Testis (tissue), 3 donors: ENCODE data around the gene TBCE. TPM values are rescaled to one million over a fixed set of nuclear protein-coding genes. Genes with fewer than 3 reads are reported as not detected.

ENCODE experiments used
- DNase-seq: peaks from one replicate; pipeline ENCODE4 v3.0.0-alpha.2; 2019
- H3K27ac ChIP-seq, 2 donors: fragments of 200-600 bp; sonication (generic); one replicate each; pipeline ENCODE4 v1.5.1; 2019
- H3K27me3 ChIP-seq: fragments of 200-600 bp; sonication (generic); one replicate; pipeline ENCODE4 v1.5.1; 2019
- H3K36me3 ChIP-seq: fragments of 200-600 bp; sonication (generic); one replicate; pipeline ENCODE4 v1.5.1; 2017; ENCODE audit warnings: low read depth; ENCODE audit errors: missing control alignments
- H3K4me1 ChIP-seq: fragments of 200-600 bp; sonication (generic); one replicate; pipeline ENCODE4 v1.5.1; 2019
- H3K4me3 ChIP-seq, 2 donors: fragments of 200-600 bp; sonication (generic); one replicate each; pipeline ENCODE4 v1.5.1; 2017 to 2019
- H3K9me3 ChIP-seq: fragments of 200-600 bp; sonication (generic); one replicate; pipeline ENCODE4 v1.5.1; 2017
- CTCF ChIP-seq, 3 experiments: fragments of 450-650 bp in 2 of 3; fragments of 200-600 bp in 1 of 3; sonication (generic) in 1 of 3; IDR thresholded peaks; one replicate each; pipeline ENCODE4 v1.5.1; 2016 to 2019; ENCODE audit warnings: antibody characterized with exemption in 3 of 3, mild to moderate bottlenecking in 2 of 3, moderate library complexity in 1 of 3
- POLR2A ChIP-seq: fragments of 450-650 bp; IDR thresholded peaks from one replicate; pipeline ENCODE4 v1.6.1; 2017; ENCODE audit warnings: antibody characterized with exemption, mild to moderate bottlenecking, moderate library complexity
- WGBS, 2 donors: methylation state at CpG; one replicate each; pipeline ENCODE4 v1.1.5; 2018; 5-methylcytosine and 5-hydroxymethylcytosine counted together
- intact Hi-C: fragments of 100-400 bp; cut with DNase I; formaldehyde crosslinking; loops from one replicate; pipeline ENCODE4 v1.15.1; 2023; ENCODE audit warnings: low total_unique reads
- polyA plus RNA-seq: library from polyadenylated mRNA; stranded (reverse); fragments of 350-450 nt; fragmentation: Illumina TruSeq; extraction: RNeasy Lipid Tissue Mini Kit (QIAGEN cat#74804); gene quantifications from one replicate; pipeline ENCODE4 v1.2.3, GENCODE V29; 2014; ENCODE audit warnings: low read depth, low replicate concordance; ENCODE audit not compliant: insufficient read depth
- total RNA-seq, 2 donors: library from RNA; depleted of rRNA; stranded (reverse); fragments of >200 nt; gene quantifications; one replicate each; pipeline ENCODE4 v1.2.3, GENCODE V29; 2016

TBCE gene
- total and polyA plus RNA-seq, 3 donors from 2014 or later = 20.1 to 29.8 (median 22.4) TPM

- H3K27me3 ChIP-seq = no peaks in the 10 kb centered on the region
- 90 to 93% methylated on average over 13 of the region's 13 CpGs for WGBS, 2 donors
- intact Hi-C loops = no loop called here
- H3K36me3 ChIP-seq = no peaks in the 10 kb centered on the region
- TF ChIP-seq CTCF (IDR thresholded peaks at IDR 0.05) (no peak), POLR2A (no peak)
- DNase-seq = no peak
- H3K4me1 ChIP-seq = no peaks in the 10 kb centered on the region
- no peak overlapping the region for H3K27ac ChIP-seq
- no peaks in the 10 kb centered on the region for H3K9me3 ChIP-seq
- H3K4me3 ChIP-seq = no peak overlapping the region
These were observed 59.5 kb downstream of the TBCE start for GRCh38 chr1:235426680-235427079.

- WGBS, 2 donors = 83 to 84% methylated on average over 2 to 4 of the region's 4 CpGs
- intact Hi-C loops = no loop called here
- H3K27ac ChIP-seq = no peak overlapping the region
- H3K4me3 ChIP-seq = no peak overlapping the region
- no peaks in the 10 kb centered on the region for H3K4me1 ChIP-seq
- DNase-seq = no peak
- no peaks in the 10 kb centered on the region for H3K9me3 ChIP-seq
- H3K27me3 ChIP-seq = no peaks in the 10 kb centered on the region
- TF ChIP-seq CTCF (IDR thresholded peaks at IDR 0.05) (no peak), POLR2A (no peak)
- no peaks in the 10 kb centered on the region for H3K36me3 ChIP-seq
These were observed 60.2 kb downstream of the TBCE start for GRCh38 chr1:235427447-235427846.

- H3K36me3 ChIP-seq = no peaks in the 10 kb centered on the region
- DNase-seq = no peak
- no peaks in the 10 kb centered on the region for H3K4me1 ChIP-seq
- no peak overlapping the region for H3K27ac ChIP-seq
- WGBS, 2 donors = 86 to 90% methylated on average over 5 of the region's 5 CpGs
- no peaks in the 10 kb centered on the region for H3K9me3 ChIP-seq
- TF ChIP-seq CTCF (IDR thresholded peaks at IDR 0.05) (no peak), POLR2A (no peak)
- H3K4me3 ChIP-seq = no peak overlapping the region
- H3K27me3 ChIP-seq = no peaks in the 10 kb centered on the region
- intact Hi-C loops = no loop called here
These were observed 61.9 kb downstream of the TBCE start for GRCh38 chr1:235429143-235429542.

GRCh38 chr1:235430991-235431390 lies 63.8 kb downstream of the TBCE start:
- Histone ChIP-seq H3K4me3 (no peak overlapping the region), H3K27ac (no peak overlapping the region), H3K27me3 (no peaks in the 10 kb centered on the region), H3K9me3 (no peaks in the 10 kb centered on the region), H3K4me1 (no peaks in the 10 kb centered on the region), H3K36me3 (no peaks in the 10 kb centered on the region)
- TF ChIP-seq CTCF (IDR thresholded peaks at IDR 0.05) (no peak), POLR2A (no peak)
- intact Hi-C loops = no loop called here
- DNase-seq = no peak
- 65 to 69% methylated on average over 6 of the region's 6 CpGs for WGBS, 2 donors

- intact Hi-C loops = no loop called here
- H3K36me3 ChIP-seq = no peaks in the 10 kb centered on the region
- DNase-seq = no peak
These were observed 66.8 kb downstream of the TBCE start for GRCh38 chr1:235434001-235434400.

More at GRCh38 chr1:235434001-235434400, 66.8 kb downstream of the TBCE start:
- WGBS, 2 donors = 91 to 92% methylated on average over 8 of the region's 8 CpGs
- H3K27me3 ChIP-seq = no peaks in the 10 kb centered on the region
- no peak for TF ChIP-seq POLR2A
- TF ChIP-seq CTCF (IDR thresholded peaks at IDR 0.05) = no peak
- H3K4me1 ChIP-seq = no peaks in the 10 kb centered on the region
- H3K4me3 ChIP-seq = no peak overlapping the region
- H3K27ac ChIP-seq = no peak overlapping the region
- no peaks in the 10 kb centered on the region for H3K9me3 ChIP-seq
